WTC11 (cell line): Measurements from ENCODE around the gene VARS2. TPM values are rescaled to one million over a fixed set of nuclear protein-coding genes. Genes with fewer than 3 reads are reported as not detected.
"Not testable (repeated sequence)": the region's sequence is repeated elsewhere in the genome, so short reads cannot be mapped to it uniquely, and the experiment has no call there.

ENCODE experiments used
- ATAC-seq: fragments of 200-7000 bp; cut with Tn5 transposase; 2 replicates; pipeline ENCODE4 v1.10.0; 2021; ENCODE audit warnings: mild to moderate bottlenecking, moderate library complexity
- CTCF ChIA-PET: fragments of 300-600 bp; sonication (Branson Sonifier 250); formaldehyde crosslinking; loops from one replicate; lab custom pipeline; 2021; ENCODE audit warnings: antibody characterized with exemption; lab: Charles Lee
- POLR2A ChIA-PET: fragments of 350-600 bp; sonication (Branson Sonifier 250); formaldehyde crosslinking; loops from one replicate; lab custom pipeline; 2021; ENCODE audit warnings: antibody characterized with exemption; lab: Charles Lee
- DNase-seq: peaks from one replicate; pipeline ENCODE4 v3.0.0; 2021; ENCODE audit warnings: low spot score
- H3K27ac Mint-ChIP-seq: 2 replicates; pipeline ENCODE4 v1.8.0; 2021; ENCODE audit warnings: mixed read lengths
- H3K27me3 Mint-ChIP-seq: 2 replicates; pipeline ENCODE4 v1.8.0; 2021; ENCODE audit warnings: low read depth, mild to moderate bottlenecking, moderate library complexity, mixed read lengths
- H3K36me3 Mint-ChIP-seq: 2 replicates; pipeline ENCODE4 v1.8.0; 2021; ENCODE audit warnings: mixed read lengths
- H3K4me1 Mint-ChIP-seq: 2 replicates; pipeline ENCODE4 v1.8.0; 2022; ENCODE audit warnings: mixed read lengths
- H3K4me3 Mint-ChIP-seq: 2 replicates; pipeline ENCODE4 v1.8.0; 2021; ENCODE audit warnings: mild to moderate bottlenecking, moderate library complexity, mixed read lengths
- H3K9me3 Mint-ChIP-seq: 2 replicates; pipeline ENCODE4 v1.8.0; 2021; ENCODE audit warnings: mixed read lengths
- CREB1 ChIP-seq: sonication (generic); formaldehyde crosslinking; IDR thresholded peaks from 2 replicates; pipeline ENCODE4 v1.8.0; 2023; ENCODE audit warnings: mild to moderate bottlenecking, missing genetic modification reagents
- ELF4 ChIP-seq: sonication (generic); formaldehyde crosslinking; IDR thresholded peaks from 2 replicates; pipeline ENCODE4 v1.8.1; 2022; ENCODE audit warnings: low read depth, mild to moderate bottlenecking, moderate library complexity, missing genetic modification reagents
- ETV6 ChIP-seq: sonication (generic); formaldehyde crosslinking; IDR thresholded peaks from 2 replicates; pipeline ENCODE4 v1.8.1; 2022; ENCODE audit warnings: mild to moderate bottlenecking, missing genetic modification reagents
- GTF2I ChIP-seq: fragments of 250-450 bp; sonication (Bioruptor Pico); conservative IDR thresholded peaks from 2 replicates; pipeline ENCODE4 v1.4.0; 2021; ENCODE audit warnings: mild to moderate bottlenecking
- IRF2 ChIP-seq: sonication (generic); formaldehyde crosslinking; IDR thresholded peaks from 2 replicates; pipeline ENCODE4 v1.8.0; 2022; ENCODE audit warnings: low read depth, missing genetic modification reagents, borderline replicate concordance
- NR2C2 ChIP-seq: sonication (generic); formaldehyde crosslinking; IDR thresholded peaks from 2 replicates; pipeline ENCODE4 v1.8.0; 2022; ENCODE audit warnings: mild to moderate bottlenecking, missing genetic modification reagents
- NR3C1 ChIP-seq: sonication (generic); formaldehyde crosslinking; conservative IDR thresholded peaks from 2 replicates; pipeline ENCODE4 v1.8.1; 2023; ENCODE audit warnings: low read depth, mild to moderate bottlenecking, missing genetic modification reagents
- SMAD4 ChIP-seq: sonication (generic); formaldehyde crosslinking; IDR thresholded peaks from 2 replicates; pipeline ENCODE4 v1.8.0; 2022; ENCODE audit warnings: mild to moderate bottlenecking, missing genetic modification reagents
- SP1 ChIP-seq: sonication (generic); formaldehyde crosslinking; conservative IDR thresholded peaks from 2 replicates; pipeline ENCODE4 v1.8.1; 2022; ENCODE audit warnings: missing genetic modification reagents
- TCF7 ChIP-seq: sonication (generic); formaldehyde crosslinking; IDR thresholded peaks from 2 replicates; pipeline ENCODE4 v1.8.0; 2022; ENCODE audit warnings: mild to moderate bottlenecking, low read depth, missing genetic modification reagents, moderate library complexity
- TEAD1 ChIP-seq: sonication (generic); formaldehyde crosslinking; IDR thresholded peaks from 2 replicates; pipeline ENCODE4 v1.8.0; 2022; ENCODE audit warnings: mild to moderate bottlenecking, missing genetic modification reagents
- ZNF121 ChIP-seq: sonication (generic); formaldehyde crosslinking; IDR thresholded peaks from 2 replicates; pipeline ENCODE4 v1.8.0; 2023; ENCODE audit warnings: missing genetic modification reagents
- ZNF219 ChIP-seq: sonication (generic); formaldehyde crosslinking; IDR thresholded peaks from 2 replicates; pipeline ENCODE4 v1.8.0; 2023; ENCODE audit warnings: missing genetic modification reagents, mild to moderate bottlenecking, borderline replicate concordance
- ZNF416 ChIP-seq: fragments of 250-450 bp; sonication (Bioruptor Pico); IDR thresholded peaks from 2 replicates; pipeline ENCODE4 v1.9.0; 2021; ENCODE audit warnings: mild to moderate bottlenecking, inconsistent platforms
- ZNF532 ChIP-seq: fragments of 250-450 bp; sonication (Bioruptor Pico); IDR thresholded peaks from 2 replicates; pipeline ENCODE4 v1.9.0; 2021; ENCODE audit warnings: mild to moderate bottlenecking, borderline replicate concordance
- total RNA-seq: library from RNA; stranded (reverse); gene quantifications from 3 replicates; pipeline ENCODE4 v1.2.3, GENCODE V29; 2021
- TF ChIP-seq, protein P1 (sequence below): fragments of 250-450 bp; sonication (Bioruptor Pico); IDR thresholded peaks from 2 replicates; pipeline ENCODE4 v1.9.0; 2021; ENCODE audit warnings: moderate library complexity, mild to moderate bottlenecking, inconsistent platforms, borderline replicate concordance
- TF ChIP-seq, protein P2 (sequence below): sonication (generic); formaldehyde crosslinking; IDR thresholded peaks from 2 replicates; pipeline ENCODE4 v1.8.0; 2022; ENCODE audit warnings: mild to moderate bottlenecking, missing genetic modification reagents
- TF ChIP-seq, protein P3 (sequence below): sonication (generic); formaldehyde crosslinking; IDR thresholded peaks from 2 replicates; pipeline ENCODE4 v1.8.0; 2022; ENCODE audit warnings: missing genetic modification reagents

Gene VARS2
- total RNA-seq, 1 experiment from 2014 or later: 65.6 TPM

GRCh38 chr6:30873137-30873640 is 40.8 kb upstream of the VARS2 start:
- Mint-ChIP-seq H3K4me1 (peaks cover 26% of the 10 kb centered on the region), H3K36me3 (peaks cover 54% of the 10 kb centered on the region), H3K9me3 (peaks cover 58% of the 10 kb centered on the region), H3K27me3 (peaks cover 23% of the 10 kb centered on the region), H3K4me3 (no peak overlapping the region), H3K27ac (no peak overlapping the region)
- ChIA-PET POLR2A (no interaction called here), CTCF (interaction anchor here (1.5 kb wide), 1 partner anchor 44 kb away, joined by 3 read pairs; no protein-coding TSS in a partner anchor)
- DNase-seq (no peak), ATAC-seq (no peak)
- TF ChIP-seq ETV6 (CRISPR knock-in tag): no peak
- no peak for TF ChIP-seq ELF4
- TF ChIP-seq SP1: no peak
- no peak for TF ChIP-seq NR3C1 (CRISPR knock-in tag)
- TF ChIP-seq, protein P1, sequence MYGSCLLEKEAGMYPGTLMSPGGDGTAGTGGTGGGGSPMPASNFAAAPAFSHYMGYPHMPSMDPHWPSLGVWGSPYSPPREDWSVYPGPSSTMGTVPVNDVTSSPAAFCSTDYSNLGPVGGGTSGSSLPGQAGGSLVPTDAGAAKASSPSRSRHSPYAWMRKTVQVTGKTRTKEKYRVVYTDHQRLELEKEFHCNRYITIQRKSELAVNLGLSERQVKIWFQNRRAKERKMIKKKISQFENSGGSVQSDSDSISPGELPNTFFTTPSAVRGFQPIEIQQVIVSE (CRISPR knock-in tag): no peak
- no peak for TF ChIP-seq TEAD1 (CRISPR knock-in tag)
- TF ChIP-seq NR2C2 (CRISPR knock-in tag): no peak
- TF ChIP-seq SMAD4 (CRISPR knock-in tag): no peak
- TF ChIP-seq ZNF219 (CRISPR knock-in tag): no peak
- no peak for TF ChIP-seq CREB1 (CRISPR knock-in tag)
- TF ChIP-seq ZNF416 (CRISPR knock-in tag): no peak
- no peak for TF ChIP-seq TCF7
- TF ChIP-seq ZNF121: no peak
- no peak for TF ChIP-seq IRF2 (CRISPR knock-in tag)

DNA sequence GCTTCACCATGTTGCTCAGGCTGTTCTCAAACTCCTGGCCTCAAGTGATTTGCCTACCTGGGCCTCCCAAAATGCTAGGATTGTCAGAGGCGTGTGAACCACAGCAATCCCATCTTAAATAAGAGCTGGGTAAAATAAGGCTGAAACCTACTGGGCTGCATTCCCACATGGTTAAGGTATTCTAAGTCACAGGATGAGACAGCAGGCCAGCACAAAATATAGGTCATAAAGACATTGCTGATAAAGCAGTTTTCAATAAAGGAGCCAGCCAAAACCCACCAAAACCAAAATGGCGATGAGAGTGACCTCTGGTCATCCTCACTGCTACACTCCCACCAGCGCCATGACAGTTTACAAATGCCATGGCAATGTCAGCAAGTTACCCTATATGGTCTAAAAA is 40.2 kb upstream of the VARS2 start:
- DNase-seq, H3K27ac Mint-ChIP-seq, POLR2A ChIA-PET, H3K4me3 Mint-ChIP-seq, CTCF ChIA-PET, ATAC-seq: not testable (repeated sequence)
- Mint-ChIP-seq H3K4me1 (peaks cover 31% of the 10 kb centered on the region), H3K36me3 (peaks cover 48% of the 10 kb centered on the region), H3K27me3 (peaks cover 23% of the 10 kb centered on the region), H3K9me3 (peaks cover 52% of the 10 kb centered on the region)

- Mint-ChIP-seq H3K36me3 (peaks cover 34% of the 10 kb centered on the region), H3K4me3 (no peak overlapping the region), H3K4me1 (peaks cover 42% of the 10 kb centered on the region), H3K9me3 (peaks cover 40% of the 10 kb centered on the region), H3K27ac (no peak overlapping the region), H3K27me3 (peaks cover 13% of the 10 kb centered on the region)
- CTCF ChIA-PET: interaction anchor here (0.9 to 13.3 kb wide), 3 partner anchors 32 to 47 kb away, joined by 3 to 164 read pairs (median 11); no protein-coding TSS in a partner anchor
- TF ChIP-seq, protein P2, sequence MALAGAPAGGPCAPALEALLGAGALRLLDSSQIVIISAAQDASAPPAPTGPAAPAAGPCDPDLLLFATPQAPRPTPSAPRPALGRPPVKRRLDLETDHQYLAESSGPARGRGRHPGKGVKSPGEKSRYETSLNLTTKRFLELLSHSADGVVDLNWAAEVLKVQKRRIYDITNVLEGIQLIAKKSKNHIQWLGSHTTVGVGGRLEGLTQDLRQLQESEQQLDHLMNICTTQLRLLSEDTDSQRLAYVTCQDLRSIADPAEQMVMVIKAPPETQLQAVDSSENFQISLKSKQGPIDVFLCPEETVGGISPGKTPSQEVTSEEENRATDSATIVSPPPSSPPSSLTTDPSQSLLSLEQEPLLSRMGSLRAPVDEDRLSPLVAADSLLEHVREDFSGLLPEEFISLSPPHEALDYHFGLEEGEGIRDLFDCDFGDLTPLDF (CRISPR knock-in tag): no peak
- TF ChIP-seq, protein P1 (CRISPR knock-in tag): no peak
- TF ChIP-seq ZNF532 (CRISPR knock-in tag) (no peak), GTF2I (CRISPR knock-in tag) (no peak), ZNF121 (no peak)
- TF ChIP-seq, protein P3, sequence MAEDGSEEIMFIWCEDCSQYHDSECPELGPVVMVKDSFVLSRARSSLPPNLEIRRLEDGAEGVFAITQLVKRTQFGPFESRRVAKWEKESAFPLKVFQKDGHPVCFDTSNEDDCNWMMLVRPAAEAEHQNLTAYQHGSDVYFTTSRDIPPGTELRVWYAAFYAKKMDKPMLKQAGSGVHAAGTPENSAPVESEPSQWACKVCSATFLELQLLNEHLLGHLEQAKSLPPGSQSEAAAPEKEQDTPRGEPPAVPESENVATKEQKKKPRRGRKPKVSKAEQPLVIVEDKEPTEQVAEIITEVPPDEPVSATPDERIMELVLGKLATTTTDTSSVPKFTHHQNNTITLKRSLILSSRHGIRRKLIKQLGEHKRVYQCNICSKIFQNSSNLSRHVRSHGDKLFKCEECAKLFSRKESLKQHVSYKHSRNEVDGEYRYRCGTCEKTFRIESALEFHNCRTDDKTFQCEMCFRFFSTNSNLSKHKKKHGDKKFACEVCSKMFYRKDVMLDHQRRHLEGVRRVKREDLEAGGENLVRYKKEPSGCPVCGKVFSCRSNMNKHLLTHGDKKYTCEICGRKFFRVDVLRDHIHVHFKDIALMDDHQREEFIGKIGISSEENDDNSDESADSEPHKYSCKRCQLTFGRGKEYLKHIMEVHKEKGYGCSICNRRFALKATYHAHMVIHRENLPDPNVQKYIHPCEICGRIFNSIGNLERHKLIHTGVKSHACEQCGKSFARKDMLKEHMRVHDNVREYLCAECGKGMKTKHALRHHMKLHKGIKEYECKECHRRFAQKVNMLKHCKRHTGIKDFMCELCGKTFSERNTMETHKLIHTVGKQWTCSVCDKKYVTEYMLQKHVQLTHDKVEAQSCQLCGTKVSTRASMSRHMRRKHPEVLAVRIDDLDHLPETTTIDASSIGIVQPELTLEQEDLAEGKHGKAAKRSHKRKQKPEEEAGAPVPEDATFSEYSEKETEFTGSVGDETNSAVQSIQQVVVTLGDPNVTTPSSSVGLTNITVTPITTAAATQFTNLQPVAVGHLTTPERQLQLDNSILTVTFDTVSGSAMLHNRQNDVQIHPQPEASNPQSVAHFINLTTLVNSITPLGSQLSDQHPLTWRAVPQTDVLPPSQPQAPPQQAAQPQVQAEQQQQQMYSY: no peak
- POLR2A ChIA-PET: no interaction called here
- DNase-seq (no peak), ATAC-seq (no peak)
Observed at GRCh38 chr6:30875244-30876038, 38.6 kb upstream of the VARS2 start.
